Measurements from ENCODE around the gene RSRP1. TPM values are rescaled to one million over a fixed set of nuclear protein-coding genes. Genes with fewer than 3 reads are reported as not detected.
"Not testable (repeated sequence)": the region's sequence is repeated elsewhere in the genome, so short reads cannot be mapped to it uniquely, and the experiment has no call there.

The RSRP1 gene
- total RNA-seq, 6 experiments from 2014 or later, result 63.4 to 85.2 (median 81.6) TPM

GRCh38 chr1:25238046-25238445 is 9.2 kb downstream of the RSRP1 start:
- Mint-ChIP-seq H3K27ac (peak overlapping the region; percentile 18; the same call in 1 of the 2 replicates), H3K4me1 (ENCODE audit: low read depth) (peaks cover 42% of the 10 kb centered on the region), H3K27me3 (ENCODE audit: insufficient read depth) (peaks cover 10% of the 10 kb centered on the region), H3K9me3 (no peaks in the 10 kb centered on the region), H3K4me3 (no peak overlapping the region), H3K36me3 (ENCODE audit: low read depth) (peaks cover 13% of the 10 kb centered on the region)
- DNase-seq, result no peak
- TF ChIP-seq, protein P1, sequence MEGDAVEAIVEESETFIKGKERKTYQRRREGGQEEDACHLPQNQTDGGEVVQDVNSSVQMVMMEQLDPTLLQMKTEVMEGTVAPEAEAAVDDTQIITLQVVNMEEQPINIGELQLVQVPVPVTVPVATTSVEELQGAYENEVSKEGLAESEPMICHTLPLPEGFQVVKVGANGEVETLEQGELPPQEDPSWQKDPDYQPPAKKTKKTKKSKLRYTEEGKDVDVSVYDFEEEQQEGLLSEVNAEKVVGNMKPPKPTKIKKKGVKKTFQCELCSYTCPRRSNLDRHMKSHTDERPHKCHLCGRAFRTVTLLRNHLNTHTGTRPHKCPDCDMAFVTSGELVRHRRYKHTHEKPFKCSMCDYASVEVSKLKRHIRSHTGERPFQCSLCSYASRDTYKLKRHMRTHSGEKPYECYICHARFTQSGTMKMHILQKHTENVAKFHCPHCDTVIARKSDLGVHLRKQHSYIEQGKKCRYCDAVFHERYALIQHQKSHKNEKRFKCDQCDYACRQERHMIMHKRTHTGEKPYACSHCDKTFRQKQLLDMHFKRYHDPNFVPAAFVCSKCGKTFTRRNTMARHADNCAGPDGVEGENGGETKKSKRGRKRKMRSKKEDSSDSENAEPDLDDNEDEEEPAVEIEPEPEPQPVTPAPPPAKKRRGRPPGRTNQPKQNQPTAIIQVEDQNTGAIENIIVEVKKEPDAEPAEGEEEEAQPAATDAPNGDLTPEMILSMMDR (IDR thresholded peaks at IDR 0.05), result no peak

GRCh38 chr1:25236261-25236660 is 11.0 kb downstream of the RSRP1 start:
- not testable (repeated sequence) for H3K4me3 Mint-ChIP-seq; H3K9me3 Mint-ChIP-seq; H3K36me3 Mint-ChIP-seq (ENCODE audit: low read depth); DNase-seq
- peaks cover 27% of the 10 kb centered on the region for H3K4me1 Mint-ChIP-seq (ENCODE audit: low read depth)
- H3K27ac Mint-ChIP-seq, result 0 out of 2 replicates have a peak overlapping the region, but pooled peaks have one; percentile 16
- H3K27me3 Mint-ChIP-seq (ENCODE audit: insufficient read depth), result peaks cover 13% of the 10 kb centered on the region

DNA sequence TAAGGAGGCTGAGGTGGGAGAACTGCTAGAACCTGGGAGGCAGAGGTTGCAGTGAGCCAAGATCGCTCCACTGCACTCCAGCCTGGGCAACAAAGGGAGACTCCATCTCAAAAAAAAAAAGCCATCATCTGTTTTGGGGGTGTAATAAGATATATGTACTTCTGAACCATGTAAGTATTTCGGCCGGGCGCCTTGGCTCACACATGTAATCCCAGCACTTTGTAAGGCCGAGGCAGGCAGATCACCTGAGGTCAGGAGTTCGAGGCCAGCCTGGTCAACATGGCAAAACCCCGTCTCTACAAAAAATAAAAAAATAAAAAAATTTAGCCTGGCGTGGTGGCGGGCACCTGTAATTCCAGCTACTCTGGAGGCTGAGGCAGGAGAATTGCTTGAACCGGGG is 11.8 kb downstream of the RSRP1 start:
- not testable (repeated sequence) for H3K36me3 Mint-ChIP-seq (ENCODE audit: low read depth); DNase-seq; H3K27ac Mint-ChIP-seq; H3K4me3 Mint-ChIP-seq; H3K9me3 Mint-ChIP-seq
- peaks cover 14% of the 10 kb centered on the region for H3K27me3 Mint-ChIP-seq (ENCODE audit: insufficient read depth)
- peaks cover 21% of the 10 kb centered on the region for H3K4me1 Mint-ChIP-seq (ENCODE audit: low read depth)

DNA sequence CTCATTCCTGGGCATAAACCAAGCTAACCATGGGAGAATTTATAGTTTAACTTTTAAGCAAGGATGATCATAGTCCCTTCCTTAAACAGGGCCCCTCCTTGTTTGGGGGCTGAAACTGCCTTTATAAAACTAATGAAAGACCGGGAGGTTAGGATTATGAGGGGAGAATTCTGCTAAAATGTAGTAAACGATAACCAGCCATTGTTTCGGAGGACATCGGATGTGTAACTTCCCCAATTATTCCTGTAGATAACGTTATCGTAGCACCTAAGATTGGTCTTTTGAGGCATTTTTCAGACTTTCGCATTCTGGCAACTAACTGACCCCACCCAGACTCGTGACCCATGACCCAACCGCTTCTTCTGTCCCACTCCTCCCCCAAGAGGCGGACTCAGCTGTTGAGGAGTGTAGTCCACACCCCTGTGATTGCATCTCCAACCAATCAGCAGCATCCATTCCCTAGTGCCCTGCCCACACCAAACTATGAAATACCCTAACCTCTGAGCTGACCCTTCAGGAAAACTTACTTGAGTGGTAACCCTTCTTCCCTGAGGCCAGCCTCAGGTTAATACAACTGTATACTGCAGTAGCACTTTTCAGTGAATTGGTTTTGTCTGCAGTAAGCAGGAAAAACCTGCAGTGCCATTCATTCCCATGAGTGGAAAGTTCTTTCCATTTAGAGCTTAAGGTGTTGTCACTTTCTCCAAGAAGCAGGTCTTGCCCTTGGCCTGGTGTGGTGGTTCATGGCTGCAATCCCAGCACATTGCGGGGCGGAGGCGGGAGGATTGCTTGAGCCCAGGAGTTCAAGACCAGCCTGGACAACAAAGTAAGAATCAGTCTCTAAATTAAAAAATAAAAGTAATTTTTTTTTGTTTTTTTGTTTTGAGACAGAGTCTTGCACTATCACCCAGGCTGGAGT is 14.1 kb downstream of the RSRP1 start:
- Mint-ChIP-seq H3K27me3 (ENCODE audit: insufficient read depth) (peaks cover 8% of the 10 kb centered on the region), H3K36me3 (ENCODE audit: low read depth) (peaks cover 13% of the 10 kb centered on the region; the same call in 1 of the 2 replicates)
- DNase-seq, result peak; percentile 75

GRCh38 chr1:25232027-25232865 is 15.0 kb downstream of the RSRP1 start, which contains the start of gene SYF2:
Gene SYF2 (minus strand): TSS chr1:25232502. CDS start chr1:25232467, 35 bp downstream.
- Mint-ChIP-seq H3K27me3 (ENCODE audit: insufficient read depth) (peaks cover 5% of the 10 kb centered on the region), H3K27ac (no peak within 1 kb of the TSS), H3K9me3 (no peaks in the 10 kb centered on the region), H3K4me3 (no peak within 1 kb of the TSS), H3K36me3 (ENCODE audit: low read depth) (peaks cover 20% of the 10 kb centered on the region), H3K4me1 (ENCODE audit: low read depth) (peaks cover 30% of the 10 kb centered on the region)
- TF ChIP-seq, protein P1 (IDR thresholded peaks at IDR 0.05), result no peak
- peak; percentile 84 for DNase-seq

More for the DNA sequence above, 14.1 kb downstream of the RSRP1 start:
- Mint-ChIP-seq H3K27ac (no peak overlapping the region), H3K9me3 (no peaks in the 10 kb centered on the region), H3K4me1 (ENCODE audit: low read depth) (peaks cover 23% of the 10 kb centered on the region), H3K4me3 (no peak overlapping the region)
- TF ChIP-seq, protein P1 (IDR thresholded peaks at IDR 0.05), result no peak

DNA sequence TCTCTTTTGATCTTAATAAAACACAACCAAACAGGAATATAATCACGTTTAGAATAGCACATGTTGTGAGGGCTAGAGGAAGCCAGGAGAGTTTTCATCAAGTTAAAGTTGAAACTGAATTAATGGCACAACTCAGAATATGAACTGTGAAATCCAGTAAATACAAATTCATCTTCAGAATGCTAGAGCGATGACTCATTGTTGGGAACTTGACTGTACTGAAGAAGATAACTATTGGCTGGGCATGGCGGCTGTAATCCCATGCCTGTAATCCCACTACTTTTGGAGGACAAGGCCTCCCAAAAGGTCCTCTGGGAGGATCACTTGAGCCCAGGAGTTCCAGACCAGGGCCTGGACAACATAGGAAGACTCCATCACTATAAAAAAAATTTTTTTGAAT is 23.8 kb downstream of the RSRP1 start:
- Mint-ChIP-seq H3K27ac (peak overlapping the region; percentile 45; the same call in 1 of the 2 replicates), H3K27me3 (ENCODE audit: insufficient read depth) (no peaks in the 10 kb centered on the region; the same call in 1 of the 2 replicates), H3K4me3 (no peak overlapping the region), H3K36me3 (ENCODE audit: low read depth) (peaks cover 43% of the 10 kb centered on the region), H3K4me1 (ENCODE audit: low read depth) (peaks cover 24% of the 10 kb centered on the region), H3K9me3 (no peaks in the 10 kb centered on the region)
- TF ChIP-seq, protein P1 (IDR thresholded peaks at IDR 0.05), result no peak
- DNase-seq, result peak; percentile 29

Data from HFFc6 (cell line).